Muscle layer of duodenum (tissue), 2 donors: ENCODE data around the gene CPT2.
"Not testable (repeated sequence)": the region's sequence is repeated elsewhere in the genome, so short reads cannot be mapped to it uniquely, and the experiment has no call there.

ENCODE experiments used
- H3K27ac ChIP-seq: one replicate; pipeline ENCODE4 v1.7.0; 2013; ENCODE audit warnings: mild to moderate bottlenecking, low read length
- H3K27me3 ChIP-seq: one replicate; pipeline ENCODE4 v1.7.0; 2013; ENCODE audit warnings: low read depth, mild to moderate bottlenecking, control low read depth, low read length
- H3K36me3 ChIP-seq, 2 donors: one replicate each; pipeline ENCODE4 v1.7.0; 2013; ENCODE audit warnings: low read length in 2 of 2, control low read depth in 1 of 2, mild to moderate bottlenecking in 1 of 2; ENCODE audit not compliant: insufficient read depth in 2 of 2, control insufficient read depth in 1 of 2
- H3K4me1 ChIP-seq, 2 donors: one replicate each; pipeline ENCODE4 v1.7.0; 2013; ENCODE audit warnings: low read length in 2 of 2, mild to moderate bottlenecking in 2 of 2, control low read depth in 1 of 2, moderate library complexity in 1 of 2; ENCODE audit not compliant: insufficient read depth in 2 of 2, control insufficient read depth in 1 of 2
- H3K4me3 ChIP-seq, 2 donors: one replicate each; pipeline ENCODE4 v1.7.0; 2013; ENCODE audit warnings: low read length in 2 of 2, low read depth in 1 of 2, mild to moderate bottlenecking in 1 of 2
- H3K9me3 ChIP-seq, 2 donors: one replicate each; pipeline ENCODE4 v1.7.0; 2013; ENCODE audit warnings: low read length in 2 of 2, control low read depth in 1 of 2, mild to moderate bottlenecking in 1 of 2; ENCODE audit not compliant: control insufficient read depth in 1 of 2
- donor health status: healthy.

CPT2 gene

DNA sequence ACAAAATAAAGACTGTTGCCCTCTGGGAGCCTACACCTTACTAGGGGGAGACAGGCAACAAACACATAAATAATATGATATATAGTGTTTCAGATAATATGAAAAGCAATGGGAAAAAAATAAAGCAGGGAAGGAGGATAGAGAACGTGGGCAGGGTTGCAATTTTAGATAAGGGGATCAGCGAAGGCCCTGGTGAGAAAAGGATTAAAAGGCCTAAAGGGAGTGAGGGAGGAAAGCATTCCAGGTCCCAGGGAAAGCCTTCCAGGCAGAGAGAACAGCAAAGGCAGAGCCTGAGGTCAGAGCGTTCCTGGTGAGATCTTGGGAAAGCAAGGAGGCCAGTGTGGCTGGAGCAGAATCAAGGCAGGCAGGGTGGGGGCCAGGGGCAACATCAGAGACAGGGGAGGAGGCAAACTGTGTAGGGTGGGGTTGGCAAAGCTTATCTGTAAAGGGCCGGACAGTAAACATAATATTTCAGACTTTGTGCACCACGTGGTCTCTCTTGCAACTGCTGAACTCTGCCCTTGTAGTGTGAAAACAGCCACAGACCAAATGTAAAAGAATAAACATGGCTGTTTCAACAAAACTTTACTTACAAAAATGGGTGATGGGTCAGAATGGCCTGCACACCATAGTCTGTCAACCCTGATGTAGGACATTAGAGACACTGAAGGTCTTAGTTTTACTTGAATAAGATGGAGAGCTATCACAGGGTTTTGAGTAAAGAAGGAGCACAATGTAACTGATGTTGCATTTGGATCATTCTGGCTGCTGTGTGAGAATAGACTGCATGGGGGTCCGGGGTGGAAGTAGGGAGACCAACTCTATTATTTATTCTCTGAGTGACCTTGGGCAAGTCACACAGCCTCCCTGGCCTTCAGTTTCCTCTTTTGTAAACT, 13.3 kb upstream of the CPT2 start:
- peak overlapping the region; percentile 32 for H3K27ac ChIP-seq
- H3K36me3 ChIP-seq = no peaks in the 10 kb centered on the region
- H3K9me3 ChIP-seq = no peaks in the 10 kb centered on the region
- H3K4me1 ChIP-seq = peaks cover 5 to 7% of the 10 kb centered on the region in 2 donors
- no peak overlapping the region for H3K4me3 ChIP-seq
- no peaks in the 10 kb centered on the region for H3K27me3 ChIP-seq

DNA sequence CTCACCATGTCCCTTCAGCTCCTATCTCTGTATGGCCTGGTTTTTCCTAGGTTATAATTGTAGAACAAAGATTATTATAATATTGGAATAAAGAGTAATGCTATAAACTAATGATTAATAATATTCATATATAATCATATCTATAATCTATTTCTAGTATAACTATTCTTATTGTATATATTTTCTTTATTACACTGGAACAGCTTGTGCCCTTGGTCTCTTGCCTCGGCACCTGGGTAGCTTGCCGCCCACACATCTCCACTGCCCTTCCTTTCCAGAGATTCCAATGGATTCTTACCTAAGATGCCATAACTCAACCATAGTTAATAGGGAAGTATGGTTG, 10.7 kb upstream of the CPT2 start:
- H3K9me3 ChIP-seq, H3K4me1 ChIP-seq, H3K4me3 ChIP-seq, H3K36me3 ChIP-seq, H3K27me3 ChIP-seq, H3K27ac ChIP-seq: not testable (repeated sequence)

GRCh38 chr1:53186533-53186932, 10.1 kb upstream of the CPT2 start:
- Histone ChIP-seq H3K4me1 (peaks cover 5 to 7% of the 10 kb centered on the region in 2 donors), H3K9me3 (no peaks in the 10 kb centered on the region), H3K36me3 (no peaks in the 10 kb centered on the region), H3K4me3 (no peak overlapping the region), H3K27me3 (no peaks in the 10 kb centered on the region), H3K27ac (no peak overlapping the region)

GRCh38 chr1:53187401-53187800, 9.2 kb upstream of the CPT2 start:
- Histone ChIP-seq H3K4me3 (no peak overlapping the region), H3K27ac (no peak overlapping the region), H3K27me3 (no peaks in the 10 kb centered on the region), H3K36me3 (no peaks in the 10 kb centered on the region), H3K9me3 (no peaks in the 10 kb centered on the region), H3K4me1 (peaks cover 0 to 1% of the 10 kb centered on the region in 2 donors)

GRCh38 chr1:53188099-53188498, 8.5 kb upstream of the CPT2 start:
- no peak overlapping the region for H3K27ac ChIP-seq

DNA sequence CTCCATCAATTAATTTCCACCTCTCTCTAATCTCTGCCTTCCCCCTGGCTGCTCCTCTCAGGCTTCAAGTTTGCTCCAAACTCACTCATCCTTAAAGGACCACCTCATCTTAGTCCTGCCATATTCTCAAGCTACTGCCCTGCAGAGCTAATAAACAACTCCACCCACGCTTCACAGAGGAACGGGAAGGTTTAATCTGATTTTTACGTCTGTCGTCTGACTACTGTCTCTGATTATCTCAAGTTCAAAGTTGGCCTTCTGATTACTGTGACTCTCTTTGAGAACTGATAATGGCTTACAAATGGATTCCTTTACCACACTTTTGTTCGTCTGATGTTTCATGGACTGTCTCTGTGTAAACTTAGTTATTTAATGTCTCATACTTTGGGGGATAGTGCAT, 7.6 kb upstream of the CPT2 start:
- no peak overlapping the region for H3K27ac ChIP-seq
- no peaks in the 10 kb centered on the region for H3K36me3 ChIP-seq
- H3K4me1 ChIP-seq = no peaks in the 10 kb centered on the region
- H3K9me3 ChIP-seq = no peaks in the 10 kb centered on the region
- H3K4me3 ChIP-seq = no peak overlapping the region
- no peaks in the 10 kb centered on the region for H3K27me3 ChIP-seq

More at GRCh38 chr1:53188099-53188498, 8.5 kb upstream of the CPT2 start:
- Histone ChIP-seq H3K4me3 (no peak overlapping the region), H3K4me1 (no peaks in the 10 kb centered on the region), H3K9me3 (no peaks in the 10 kb centered on the region), H3K36me3 (no peaks in the 10 kb centered on the region), H3K27me3 (no peaks in the 10 kb centered on the region)

- no peaks in the 10 kb centered on the region for H3K27me3 ChIP-seq
- no peak overlapping the region for H3K27ac ChIP-seq
- no peaks in the 10 kb centered on the region for H3K36me3 ChIP-seq
- no peaks in the 10 kb centered on the region for H3K9me3 ChIP-seq
- H3K4me3 ChIP-seq = no peak overlapping the region
- H3K4me1 ChIP-seq = no peaks in the 10 kb centered on the region
These were observed 6.4 kb upstream of the CPT2 start for GRCh38 chr1:53190210-53190611.

DNA sequence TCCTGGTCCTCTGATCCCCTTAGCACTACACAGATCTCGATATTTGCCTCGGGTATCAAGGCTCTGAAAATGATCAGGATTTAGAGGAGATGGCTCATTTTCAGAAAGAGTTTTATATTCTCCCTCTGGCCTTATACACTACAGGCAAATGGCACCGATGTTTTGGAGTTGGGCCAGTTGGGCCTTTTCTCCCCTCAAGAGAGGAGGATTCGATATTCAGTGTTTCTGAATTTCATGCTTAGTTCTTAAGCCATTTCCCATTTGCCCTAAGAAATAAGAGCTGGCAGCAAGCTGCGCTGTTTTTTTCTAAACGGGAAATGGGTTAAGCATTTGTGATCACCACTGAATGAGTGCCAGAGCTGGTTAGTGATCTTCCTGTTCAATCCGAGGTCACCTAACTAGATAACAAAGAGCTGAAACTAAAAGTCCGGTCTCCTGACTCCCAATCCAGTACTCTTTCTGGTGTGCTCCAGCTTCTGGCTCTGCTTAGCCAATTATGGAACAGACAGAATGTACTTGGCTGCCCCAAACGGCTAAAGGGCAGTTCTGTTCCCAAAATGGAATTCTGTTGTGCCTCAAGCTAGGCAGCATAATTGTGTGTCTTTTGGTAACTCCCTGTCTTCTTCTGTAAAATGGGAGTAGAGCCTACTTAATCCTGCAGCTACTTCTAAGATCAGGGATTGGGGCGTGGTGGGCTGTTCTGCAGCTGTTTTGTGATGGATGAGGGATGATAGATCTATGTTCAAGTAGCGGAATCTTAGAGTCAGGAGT, 1.2 kb upstream of the CPT2 start:
- H3K4me3 ChIP-seq = peak overlapping the region in 1 of 2 donors; percentile 95
- no peaks in the 10 kb centered on the region for H3K36me3 ChIP-seq
- H3K4me1 ChIP-seq = peaks cover 14 to 22% of the 10 kb centered on the region in 2 donors
- H3K9me3 ChIP-seq = no peaks in the 10 kb centered on the region
- H3K27me3 ChIP-seq = no peaks in the 10 kb centered on the region
- H3K27ac ChIP-seq = peak overlapping the region; percentile 40

GRCh38 chr1:53196017-53196484, 573 bp upstream of the CPT2 start:
- Histone ChIP-seq H3K27me3 (no peaks in the 10 kb centered on the region), H3K27ac (peak overlapping the region; percentile 59), H3K4me3 (peak overlapping the region; percentile 85 to 95), H3K9me3 (no peaks in the 10 kb centered on the region), H3K36me3 (peaks cover 5 to 6% of the 10 kb centered on the region in 2 donors), H3K4me1 (peaks cover 14 to 22% of the 10 kb centered on the region in 2 donors)

DNA sequence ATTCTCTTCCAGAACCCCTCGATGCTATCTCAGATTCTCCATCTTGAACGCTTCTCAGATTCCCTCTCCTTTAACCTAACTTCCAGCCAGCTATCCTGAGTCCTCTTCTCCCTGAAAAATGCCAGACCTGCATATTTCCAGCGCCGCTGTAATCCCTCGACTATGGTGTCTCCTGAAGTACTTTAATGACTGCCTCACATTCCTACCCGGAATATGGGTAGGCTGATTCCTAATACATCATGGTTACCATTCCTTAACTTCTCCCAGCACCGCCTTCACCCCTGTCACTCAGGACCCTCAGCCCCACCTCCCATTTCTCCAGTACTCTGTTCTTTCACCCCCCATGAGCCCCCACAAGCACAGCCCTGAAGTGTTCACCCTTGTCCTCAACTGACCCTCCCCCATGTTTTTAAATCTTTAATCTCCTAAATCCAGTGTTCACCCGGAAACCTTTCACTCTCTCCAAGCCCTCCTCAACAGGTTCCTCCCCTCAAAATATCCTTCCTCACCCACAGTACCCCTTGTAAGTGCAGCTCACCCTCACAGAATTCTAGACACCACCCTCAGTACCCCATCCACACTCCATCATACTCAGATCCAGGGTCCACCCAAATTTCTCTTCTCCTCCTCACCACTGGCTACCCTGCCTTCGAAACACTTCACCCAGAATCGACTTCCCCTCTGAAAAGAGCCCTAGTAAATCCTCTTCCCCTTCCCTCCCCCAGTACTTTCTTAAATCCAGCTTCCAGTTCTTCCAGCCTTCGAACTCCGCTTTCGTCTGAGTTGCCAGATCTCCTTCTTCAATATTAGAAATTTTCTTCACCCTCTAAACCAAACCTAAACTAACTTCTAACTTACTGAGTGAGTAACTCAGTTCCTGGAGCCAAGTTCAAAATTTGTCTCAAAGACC, 922 bp downstream of the CPT2 start:
- Histone ChIP-seq H3K4me1 (peaks cover 14 to 22% of the 10 kb centered on the region in 2 donors), H3K27me3 (no peaks in the 10 kb centered on the region), H3K27ac (peak overlapping the region; percentile 99), H3K9me3 (no peaks in the 10 kb centered on the region), H3K4me3 (peak overlapping the region; percentile 85 to 95), H3K36me3 (peaks cover 15 to 19% of the 10 kb centered on the region in 2 donors)
